Body of pancreas (tissue), 4 donors: ENCODE results near the gene HERC2.

Experiments used
- POLR2A ChIP-seq, 3 donors: fragments of 450-650 bp; IDR thresholded peaks; one replicate each; pipeline ENCODE4 v1.6.1; 2016; ENCODE audit warnings: antibody characterized with exemption in 3 of 3, mild to moderate bottlenecking in 2 of 3
- TF ChIP-seq, protein P1 (sequence below), 7 experiments: fragments of 450-650 bp in 4 of 7; fragments of 200-600 bp in 3 of 7; sonication (generic) in 3 of 7; IDR thresholded peaks; one replicate each; pipeline ENCODE4 v1.5.1; 2016 to 2019; ENCODE audit warnings: antibody characterized with exemption in 7 of 7

DNA sequence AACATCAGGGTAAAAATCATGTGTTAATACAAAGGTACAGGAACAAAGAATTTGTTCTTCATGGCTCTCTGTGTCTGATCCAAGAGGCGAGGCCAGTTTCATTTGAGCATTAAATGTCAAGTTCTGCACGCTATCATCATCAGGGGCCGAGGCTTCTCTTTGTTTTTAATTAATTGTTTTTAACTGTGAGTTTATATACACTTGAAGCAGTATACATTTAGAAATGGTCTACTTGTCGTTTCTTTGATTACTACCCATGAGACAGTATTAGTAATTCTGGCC is 201.7 kb downstream of the HERC2 start:
- TF ChIP-seq, protein P1, sequence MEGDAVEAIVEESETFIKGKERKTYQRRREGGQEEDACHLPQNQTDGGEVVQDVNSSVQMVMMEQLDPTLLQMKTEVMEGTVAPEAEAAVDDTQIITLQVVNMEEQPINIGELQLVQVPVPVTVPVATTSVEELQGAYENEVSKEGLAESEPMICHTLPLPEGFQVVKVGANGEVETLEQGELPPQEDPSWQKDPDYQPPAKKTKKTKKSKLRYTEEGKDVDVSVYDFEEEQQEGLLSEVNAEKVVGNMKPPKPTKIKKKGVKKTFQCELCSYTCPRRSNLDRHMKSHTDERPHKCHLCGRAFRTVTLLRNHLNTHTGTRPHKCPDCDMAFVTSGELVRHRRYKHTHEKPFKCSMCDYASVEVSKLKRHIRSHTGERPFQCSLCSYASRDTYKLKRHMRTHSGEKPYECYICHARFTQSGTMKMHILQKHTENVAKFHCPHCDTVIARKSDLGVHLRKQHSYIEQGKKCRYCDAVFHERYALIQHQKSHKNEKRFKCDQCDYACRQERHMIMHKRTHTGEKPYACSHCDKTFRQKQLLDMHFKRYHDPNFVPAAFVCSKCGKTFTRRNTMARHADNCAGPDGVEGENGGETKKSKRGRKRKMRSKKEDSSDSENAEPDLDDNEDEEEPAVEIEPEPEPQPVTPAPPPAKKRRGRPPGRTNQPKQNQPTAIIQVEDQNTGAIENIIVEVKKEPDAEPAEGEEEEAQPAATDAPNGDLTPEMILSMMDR (IDR thresholded peaks at IDR 0.05): no peak
- TF ChIP-seq POLR2A (IDR thresholded peaks at IDR 0.05): no peak
